Parathyroid adenoma (tissue), 2 donors: ENCODE measurements around the gene LMNA.

Source experiments
- H2AFZ ChIP-seq: fragments of 300-600 bp; sonication (generic); one replicate; pipeline ENCODE4 v1.7.0; 2017; ENCODE audit warnings: antibody characterized with exemption, mild to moderate bottlenecking
- H3K27ac ChIP-seq: fragments of 300-600 bp; sonication (generic); one replicate; pipeline ENCODE4 v1.7.0; 2017
- H3K27me3 ChIP-seq: fragments of 300-600 bp; sonication (generic); one replicate; pipeline ENCODE4 v1.7.0; 2017; ENCODE audit warnings: low read length; ENCODE audit not compliant: control insufficient read depth, insufficient read depth
- H3K36me3 ChIP-seq: fragments of 300-600 bp; sonication (generic); one replicate; pipeline ENCODE4 v1.7.0; 2017; ENCODE audit warnings: low read length; ENCODE audit not compliant: control insufficient read depth, insufficient read depth
- H3K4me1 ChIP-seq: fragments of 300-600 bp; sonication (generic); one replicate; pipeline ENCODE4 v1.7.0; 2017; ENCODE audit warnings: control low read depth
- H3K4me2 ChIP-seq: fragments of 300-600 bp; sonication (generic); one replicate; pipeline ENCODE4 v1.7.0; 2017; ENCODE audit warnings: low read length
- H3K4me3 ChIP-seq: fragments of 300-600 bp; sonication (generic); one replicate; pipeline ENCODE4 v1.7.0; 2017; ENCODE audit warnings: low read depth, low read length
- H3K79me2 ChIP-seq: fragments of 300-600 bp; sonication (generic); one replicate; pipeline ENCODE4 v1.7.0; 2017; ENCODE audit warnings: control low read depth
- H3K9ac ChIP-seq: fragments of 300-600 bp; sonication (generic); one replicate; pipeline ENCODE4 v1.7.0; 2017; ENCODE audit warnings: mild to moderate bottlenecking
- H3K9me3 ChIP-seq: fragments of 300-600 bp; sonication (generic); one replicate; pipeline ENCODE4 v1.7.0; 2017; ENCODE audit warnings: low read length; ENCODE audit not compliant: control insufficient read depth
- TF ChIP-seq, protein P1 (sequence below): fragments of 300-600 bp; sonication (generic); IDR thresholded peaks from one replicate; pipeline ENCODE4 v1.7.0; 2017; ENCODE audit warnings: antibody characterized with exemption, mild to moderate bottlenecking
- donor health status: primary hyperparathyroidism.

Gene LMNA

DNA sequence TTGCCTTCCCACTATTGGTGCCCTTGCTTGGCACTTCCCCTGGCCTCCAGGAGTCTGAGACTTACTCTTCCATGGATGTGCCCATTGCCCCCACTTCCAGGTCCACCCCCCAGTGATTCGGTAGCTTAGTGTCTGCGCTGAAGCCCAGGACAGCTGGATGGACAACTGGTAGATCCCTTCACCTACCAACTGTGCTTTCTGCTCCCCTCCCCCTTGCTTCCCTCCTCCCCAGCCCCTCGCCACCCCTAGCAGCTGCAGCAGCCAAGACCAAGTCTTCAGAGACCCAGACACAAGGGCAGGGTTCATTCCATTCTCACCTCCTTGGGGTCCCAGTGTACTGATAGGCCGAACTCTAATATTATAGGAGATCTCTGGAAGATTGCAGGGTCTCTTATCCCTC, 6.9 kb downstream of the LMNA start:
- Histone ChIP-seq H3K36me3 (no peaks in the 10 kb centered on the region), H3K9ac (no peak overlapping the region), H3K4me1 (peaks cover 20% of the 10 kb centered on the region), H3K79me2 (peaks cover 42% of the 10 kb centered on the region), H3K4me2 (no peak overlapping the region), H3K27me3 (no peaks in the 10 kb centered on the region), H3K9me3 (no peaks in the 10 kb centered on the region), H3K27ac (peak overlapping the region; percentile 11), H2AFZ (no peak overlapping the region), H3K4me3 (no peak overlapping the region)
- TF ChIP-seq, protein P1, sequence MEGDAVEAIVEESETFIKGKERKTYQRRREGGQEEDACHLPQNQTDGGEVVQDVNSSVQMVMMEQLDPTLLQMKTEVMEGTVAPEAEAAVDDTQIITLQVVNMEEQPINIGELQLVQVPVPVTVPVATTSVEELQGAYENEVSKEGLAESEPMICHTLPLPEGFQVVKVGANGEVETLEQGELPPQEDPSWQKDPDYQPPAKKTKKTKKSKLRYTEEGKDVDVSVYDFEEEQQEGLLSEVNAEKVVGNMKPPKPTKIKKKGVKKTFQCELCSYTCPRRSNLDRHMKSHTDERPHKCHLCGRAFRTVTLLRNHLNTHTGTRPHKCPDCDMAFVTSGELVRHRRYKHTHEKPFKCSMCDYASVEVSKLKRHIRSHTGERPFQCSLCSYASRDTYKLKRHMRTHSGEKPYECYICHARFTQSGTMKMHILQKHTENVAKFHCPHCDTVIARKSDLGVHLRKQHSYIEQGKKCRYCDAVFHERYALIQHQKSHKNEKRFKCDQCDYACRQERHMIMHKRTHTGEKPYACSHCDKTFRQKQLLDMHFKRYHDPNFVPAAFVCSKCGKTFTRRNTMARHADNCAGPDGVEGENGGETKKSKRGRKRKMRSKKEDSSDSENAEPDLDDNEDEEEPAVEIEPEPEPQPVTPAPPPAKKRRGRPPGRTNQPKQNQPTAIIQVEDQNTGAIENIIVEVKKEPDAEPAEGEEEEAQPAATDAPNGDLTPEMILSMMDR, result no peak

GRCh38 chr1:156122086-156122485, 7.6 kb downstream of the LMNA start:
- Histone ChIP-seq H3K27me3 (no peaks in the 10 kb centered on the region), H3K27ac (peak overlapping the region; percentile 86), H3K79me2 (peaks cover 38% of the 10 kb centered on the region), H3K4me2 (peak overlapping the region; percentile 76), H3K9ac (no peak overlapping the region), H3K4me1 (peaks cover 20% of the 10 kb centered on the region), H3K36me3 (no peaks in the 10 kb centered on the region), H3K9me3 (no peaks in the 10 kb centered on the region), H2AFZ (no peak overlapping the region), H3K4me3 (no peak overlapping the region)
- TF ChIP-seq, protein P1, result no peak

DNA sequence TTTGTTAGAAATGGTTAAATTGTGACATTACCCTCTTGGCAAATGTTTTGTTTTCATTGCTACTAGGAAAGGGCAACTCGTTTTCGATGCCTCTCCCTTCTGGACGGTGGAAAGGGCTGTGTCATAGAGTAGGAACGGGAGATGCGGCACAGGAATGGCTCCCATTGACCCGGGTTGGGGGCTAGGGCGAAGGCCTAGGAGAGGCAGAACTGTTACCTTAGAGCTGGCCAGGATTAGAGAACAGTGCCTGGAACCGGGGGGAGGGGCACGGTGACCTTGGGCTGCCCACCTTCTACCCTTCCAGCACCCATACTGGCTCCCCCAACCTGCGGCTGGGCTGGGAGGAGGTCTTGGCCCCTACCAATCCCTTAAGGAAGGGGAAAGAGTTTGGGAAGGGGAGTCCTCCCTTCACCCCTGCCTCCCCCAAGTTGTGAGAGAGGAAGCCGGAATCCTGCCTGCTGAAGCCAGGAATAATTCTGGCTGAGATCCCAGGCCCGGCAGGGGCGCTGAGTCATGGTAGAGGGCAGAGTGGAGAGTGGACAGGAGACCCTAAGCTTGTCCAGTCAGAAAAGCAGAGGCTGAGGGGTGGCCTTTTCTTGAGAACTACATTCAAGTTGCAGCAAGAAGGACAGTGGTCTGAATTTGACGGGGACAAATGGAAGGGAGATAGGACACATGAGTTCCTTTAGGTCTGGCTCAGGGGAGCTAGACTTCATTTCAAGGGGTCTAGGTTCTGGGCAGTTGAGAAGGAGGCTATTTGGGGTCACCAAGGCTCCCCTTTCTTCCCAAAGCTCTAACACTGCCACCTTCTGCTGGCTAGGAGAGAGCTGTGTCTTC, 8.2 kb downstream of the LMNA start:
- Histone ChIP-seq H3K4me2 (peak overlapping the region; percentile 76), H3K36me3 (no peaks in the 10 kb centered on the region), H3K27me3 (no peaks in the 10 kb centered on the region), H3K4me3 (peak overlapping the region; percentile 47), H3K9me3 (no peaks in the 10 kb centered on the region), H3K79me2 (peaks cover 32% of the 10 kb centered on the region), H3K9ac (no peak overlapping the region), H2AFZ (no peak overlapping the region), H3K27ac (peak overlapping the region; percentile 86), H3K4me1 (peaks cover 20% of the 10 kb centered on the region)
- TF ChIP-seq, protein P1, result no peak

DNA sequence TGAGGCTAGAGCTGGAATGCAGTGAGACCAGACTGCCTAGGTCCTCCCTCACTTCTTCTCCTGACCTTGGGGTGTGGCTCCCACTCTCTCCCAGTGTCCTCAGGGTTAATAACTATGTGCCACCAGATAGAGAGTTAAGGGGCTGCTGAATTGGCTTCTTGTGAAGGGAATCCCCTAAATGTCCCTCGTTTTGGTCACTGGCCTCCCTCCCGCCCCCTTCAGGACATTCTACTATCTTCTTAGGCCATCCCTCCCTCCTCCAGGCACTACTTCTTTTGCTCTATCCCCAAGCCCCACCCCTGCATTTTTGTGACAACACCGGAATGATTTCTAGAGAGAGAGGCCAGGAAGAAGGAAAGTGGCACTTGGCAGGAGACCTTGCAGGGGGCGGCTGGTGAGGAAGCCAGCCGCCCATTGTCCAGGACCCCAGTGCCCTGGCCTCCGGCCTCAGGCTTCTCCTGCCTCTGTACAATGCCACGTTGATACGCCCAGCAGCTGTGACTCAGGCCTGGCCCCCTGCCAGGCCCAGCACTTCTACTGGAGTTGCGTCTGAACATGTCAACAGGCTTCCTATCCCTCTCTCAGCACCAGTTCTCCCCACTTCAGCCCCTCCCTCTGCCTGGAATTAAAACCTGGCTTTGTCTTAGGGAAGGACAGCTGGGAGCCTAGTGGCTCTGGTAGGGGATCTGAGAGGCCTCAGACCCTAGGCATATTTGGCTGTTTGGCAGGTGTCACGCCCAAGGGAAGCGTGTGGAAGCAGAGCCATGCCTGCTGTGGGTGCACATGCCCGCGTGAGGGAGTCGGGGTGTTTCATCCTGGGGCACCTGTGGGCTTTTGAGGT, 9.1 kb downstream of the LMNA start:
- TF ChIP-seq, protein P1, result peak; percentile 21
- peaks cover 16% of the 10 kb centered on the region for H3K4me1 ChIP-seq
- H3K9me3 ChIP-seq, result no peaks in the 10 kb centered on the region
- H3K27me3 ChIP-seq, result no peaks in the 10 kb centered on the region
- H3K36me3 ChIP-seq, result no peaks in the 10 kb centered on the region
- H3K4me2 ChIP-seq, result peak overlapping the region; percentile 76
- peak overlapping the region; percentile 33 for H2AFZ ChIP-seq
- H3K79me2 ChIP-seq, result peaks cover 25% of the 10 kb centered on the region
- H3K27ac ChIP-seq, result peak overlapping the region; percentile 86
- peak overlapping the region; percentile 47 for H3K4me3 ChIP-seq
- no peak overlapping the region for H3K9ac ChIP-seq
